AG04449 (cell line): ENCODE measurements around the gene PPP1R13B.

Experiments used
- CTCF ChIA-PET: fragments of 350-600 bp; formaldehyde crosslinking; extraction: SDS; loops from one replicate; lab custom pipeline; 2021; ENCODE audit warnings: antibody characterized with exemption; lab: Yijun Ruan, JAX
- POLR2A ChIA-PET: fragments of 400-600, 350-600 bp; formaldehyde crosslinking; extraction: SDS; loops from one replicate; lab custom pipeline; 2020; ENCODE audit warnings: antibody characterized with exemption, inconsistent platforms; lab: Yijun Ruan, JAX
- DNase-seq: peaks from one replicate; pipeline ENCODE4 v3.0.0-alpha.2; 2010; ENCODE audit warnings: low read depth, low spot score
- H3K4me3 ChIP-seq: 2 replicates; pipeline ENCODE4 v1.5.1; 2011; ENCODE audit warnings: low read depth, mild to moderate bottlenecking, control low read depth, low read length
- CTCF ChIP-seq: IDR thresholded peaks from one replicate; pipeline ENCODE4 v1.5.1; 2011; ENCODE audit warnings: mild to moderate bottlenecking, moderate library complexity, low read length, control low read depth, inconsistent platforms; ENCODE audit not compliant: insufficient read depth; ENCODE audit errors: missing control alignments

Gene PPP1R13B

DNA sequence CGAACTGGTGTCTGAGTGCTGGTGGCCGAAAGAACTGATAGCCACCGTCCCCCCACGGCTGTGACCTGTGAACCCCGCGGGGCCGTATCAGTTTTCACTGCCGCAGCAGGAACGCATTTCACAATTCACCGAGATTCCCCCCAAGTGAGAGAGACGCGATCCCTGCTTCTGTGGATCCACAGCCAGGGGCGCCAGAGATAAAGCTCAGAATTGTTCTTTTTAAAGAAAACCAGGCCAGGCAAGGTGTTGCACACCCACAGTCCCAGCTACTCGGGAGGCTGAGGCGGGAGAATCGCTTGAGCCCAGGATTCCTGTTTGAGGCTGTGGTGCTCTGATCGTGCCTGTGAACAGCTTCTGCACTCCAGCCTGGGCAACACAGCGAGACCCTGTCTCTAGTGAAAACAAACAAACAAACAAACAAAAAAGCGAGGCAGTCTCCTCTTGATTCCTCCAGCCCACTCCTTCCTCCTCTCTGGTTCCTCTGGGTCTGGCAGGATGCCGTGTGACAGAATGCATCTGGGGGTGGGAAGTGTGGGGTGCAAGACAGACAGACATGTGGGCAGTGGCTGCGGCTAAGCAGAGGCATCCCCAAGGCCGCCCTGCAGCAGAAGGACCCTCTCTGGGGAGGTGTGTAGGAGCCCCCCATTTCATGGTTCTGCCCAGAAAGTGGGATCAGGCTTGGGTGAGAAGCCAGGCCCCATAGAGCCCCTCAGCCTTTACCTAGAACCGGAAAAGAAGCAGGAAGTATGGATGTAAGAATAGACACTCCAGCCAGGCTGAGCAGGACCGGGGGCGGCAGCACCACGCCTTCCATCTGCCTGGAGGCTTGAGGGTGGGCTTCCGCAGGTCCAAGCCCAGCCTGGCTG, 39.2 kb upstream of the PPP1R13B start:
- ChIA-PET POLR2A (no interaction called here), CTCF (interaction anchor here (0.6 to 1.8 kb wide), 4 partner anchors 9 to 95 kb away, joined by 3 to 6 read pairs (median 3); no protein-coding TSS in a partner anchor)
- peak; percentile 26 for TF ChIP-seq CTCF
- no peak for DNase-seq
- H3K4me3 ChIP-seq: no peak overlapping the region

- no peak for DNase-seq
- no peak overlapping the region for H3K4me3 ChIP-seq
- POLR2A ChIA-PET: no interaction called here
- no peak for TF ChIP-seq CTCF
- CTCF ChIA-PET: interaction anchor here (1.4 kb wide), 1 partner anchor 24 kb away, joined by 3 read pairs; no protein-coding TSS in a partner anchor
Observed at GRCh38 chr14:103885509-103885932, 38.1 kb upstream of the PPP1R13B start.

DNA sequence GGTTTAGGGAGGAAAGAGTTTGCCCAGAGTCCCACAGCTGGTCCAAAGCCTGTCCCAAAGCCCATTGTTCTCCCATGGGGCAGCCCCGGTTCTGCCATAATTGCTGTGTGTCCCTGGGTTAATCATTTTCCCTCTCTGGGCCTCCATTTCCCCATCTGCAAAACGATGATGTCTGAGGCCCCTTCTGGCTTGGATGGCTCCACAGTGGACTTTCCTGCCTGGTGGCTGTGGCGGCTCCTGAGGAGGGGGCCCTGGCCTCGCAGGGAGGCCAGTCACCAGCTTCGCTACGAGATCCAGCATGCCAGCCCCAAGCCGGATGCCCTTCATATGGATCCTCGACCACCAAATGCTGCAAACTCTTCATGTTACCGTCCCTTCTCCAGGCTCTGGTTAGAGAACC, 37.5 kb upstream of the PPP1R13B start:
- no peak overlapping the region for H3K4me3 ChIP-seq
- CTCF ChIA-PET: no interaction called here
- DNase-seq: no peak
- POLR2A ChIA-PET: no interaction called here
- no peak for TF ChIP-seq CTCF

DNA sequence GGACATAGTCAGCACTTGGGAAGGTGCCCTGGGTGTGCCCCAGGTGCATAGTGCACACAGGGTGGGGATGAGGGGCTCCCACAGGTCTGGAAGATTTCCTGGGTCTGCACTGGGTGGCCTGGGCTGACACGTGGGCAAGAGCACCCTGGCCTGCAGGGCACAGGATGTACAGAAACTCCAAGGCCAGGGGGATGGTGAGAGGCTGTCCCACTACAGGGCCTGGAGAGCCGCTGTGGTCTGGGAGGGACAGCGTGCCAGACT, 35.8 kb upstream of the PPP1R13B start:
- no peak for DNase-seq
- TF ChIP-seq CTCF: no peak
- no peak overlapping the region for H3K4me3 ChIP-seq
- POLR2A ChIA-PET: no interaction called here
- CTCF ChIA-PET: interaction anchor here (1.0 to 1.3 kb wide), 2 partner anchors 20 to 27 kb away, joined by 3 to 6 read pairs; no protein-coding TSS in a partner anchor

DNA sequence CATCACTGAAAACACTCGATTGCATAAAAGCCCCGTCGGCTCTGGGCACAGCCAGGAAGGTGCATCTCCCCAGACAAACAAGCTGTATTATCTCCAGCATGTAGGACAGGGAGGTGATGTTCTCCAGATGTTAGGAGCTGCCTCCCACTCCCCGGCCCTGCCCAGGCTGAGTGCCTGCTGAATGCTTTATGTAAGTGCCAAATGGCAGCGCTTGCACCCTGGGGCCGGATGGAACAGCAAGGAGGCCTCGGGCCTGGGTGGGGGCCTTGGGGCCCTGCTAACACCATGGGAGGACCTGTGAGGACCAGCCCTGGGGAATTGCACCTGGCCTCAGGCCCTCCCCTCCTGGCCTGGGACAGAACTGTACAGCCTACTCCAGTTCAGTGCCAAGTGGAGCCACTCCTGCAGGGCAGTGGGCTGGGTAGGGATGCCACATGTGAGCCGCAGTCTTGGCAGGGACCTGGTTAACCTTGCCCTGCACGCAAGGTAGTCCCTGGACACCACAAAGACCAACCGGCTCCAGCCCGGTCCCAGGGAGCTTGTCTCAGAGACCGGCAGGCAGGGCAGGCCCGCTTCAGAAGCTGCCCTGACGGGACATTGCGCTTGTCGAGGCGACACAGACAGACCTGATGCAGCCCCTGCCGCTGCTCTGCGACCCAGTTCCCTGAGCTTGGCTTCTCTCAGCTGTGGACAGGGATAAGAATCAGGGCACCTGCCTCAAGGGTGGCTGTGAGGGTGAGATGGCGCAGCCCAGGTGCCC, 35.3 kb upstream of the PPP1R13B start:
- POLR2A ChIA-PET: no interaction called here

More for the DNA sequence above, 35.3 kb upstream of the PPP1R13B start:
- DNase-seq: no peak
- no peak for TF ChIP-seq CTCF
- CTCF ChIA-PET: interaction anchor here (1.0 to 1.8 kb wide), 4 partner anchors 18 to 28 kb away, joined by 3 to 6 read pairs (median 5); no protein-coding TSS in a partner anchor
- no peak overlapping the region for H3K4me3 ChIP-seq
